BLaER1 treated with 17β-estradiol and CSF1 and Interleukin-3, amounts not matched to agents 10 nM and 100 nM (cell line): ENCODE measurements around the gene JAZF1.

Source experiments
- H3K27ac ChIP-seq, 11 experiments: shearing (Covaris generic); formaldehyde crosslinking; 2 replicates each; pipeline ENCODE4 v1.8.1; 2022
- H3K27me3 ChIP-seq, 11 experiments: shearing (Covaris generic); formaldehyde crosslinking; 2 replicates each; pipeline ENCODE4 v1.8.1; 2022
- H3K36me3 ChIP-seq, 11 experiments: shearing (Covaris generic); formaldehyde crosslinking; 2 replicates each; pipeline ENCODE4 v1.8.1; 2022
- H3K4me1 ChIP-seq, 10 experiments: shearing (Covaris generic); formaldehyde crosslinking; 2 replicates each; pipeline ENCODE4 v1.8.1; 2022
- H3K4me2 ChIP-seq, 11 experiments: shearing (Covaris generic); formaldehyde crosslinking; 2 replicates each; pipeline ENCODE4 v1.8.1; 2022
- H3K4me3 ChIP-seq, 10 experiments: shearing (Covaris generic); formaldehyde crosslinking; 2 replicates each; pipeline ENCODE4 v1.8.1; 2022
- H3K9ac ChIP-seq, 11 experiments: shearing (Covaris generic); formaldehyde crosslinking; 2 replicates each; pipeline ENCODE4 v1.8.1; 2022
- H3K9me3 ChIP-seq, 11 experiments: shearing (Covaris generic); formaldehyde crosslinking; replicated peaks in 1 of 11; 2 replicates each; pipeline ENCODE4 v1.8.1; 2022
- H4K20me1 ChIP-seq, 11 experiments: shearing (Covaris generic); formaldehyde crosslinking; 2 replicates each; pipeline ENCODE4 v1.8.1; 2022
- Cebpa-rat ChIP-seq, 11 experiments: shearing (Covaris generic); IDR thresholded peaks; 2 replicates each; pipeline ENCODE4 v1.8.1; 2022

JAZF1 gene

GRCh38 chr7:28082071-28082470, 98.5 kb downstream of the JAZF1 start:
- peaks cover 15 to 31% (median 22%) of the 10 kb centered on the region in 10 experiments for H3K4me1 ChIP-seq
- no peak overlapping the region for H3K4me2 ChIP-seq
- H3K4me3 ChIP-seq: no peak overlapping the region
- H3K9me3 ChIP-seq: no peaks in the 10 kb centered on the region
- H3K36me3 ChIP-seq: no peaks in the 10 kb centered on the region
- TF ChIP-seq Cebpa-rat (IDR thresholded peaks at IDR 0.05): no peak
- H3K27ac ChIP-seq: no peak overlapping the region
- H4K20me1 ChIP-seq: peaks cover 0 to 93% (median 54%) of the 10 kb centered on the region in 11 experiments; a peak in 15 of 22 replicates
- H3K9ac ChIP-seq: no peak overlapping the region
- no peaks in the 10 kb centered on the region for H3K27me3 ChIP-seq

DNA sequence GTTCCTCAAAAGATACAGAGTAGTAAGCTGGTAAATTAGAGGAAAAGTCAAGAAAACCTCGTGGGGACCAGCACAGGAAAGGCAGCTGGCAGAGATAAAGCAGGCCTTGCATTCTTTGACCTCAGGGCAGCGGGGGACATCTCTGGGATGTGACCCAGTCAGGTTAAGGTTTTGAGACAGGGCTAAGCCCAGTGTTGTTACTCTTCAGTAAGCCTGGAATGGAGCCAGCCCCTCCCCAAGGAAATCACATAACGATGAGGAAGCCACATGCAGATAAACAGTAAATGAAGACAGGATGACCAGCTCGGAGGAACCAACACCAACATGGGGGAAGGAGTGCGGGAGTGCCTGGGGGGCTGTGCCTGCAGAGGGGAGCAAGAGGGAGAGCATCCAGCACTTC, 99.6 kb downstream of the JAZF1 start:
- H3K9me3 ChIP-seq: no peaks in the 10 kb centered on the region
- H3K36me3 ChIP-seq: no peaks in the 10 kb centered on the region
- no peak overlapping the region for H3K9ac ChIP-seq
- H3K27me3 ChIP-seq: no peaks in the 10 kb centered on the region
- peaks cover 0 to 84% (median 53%) of the 10 kb centered on the region in 11 experiments; a peak in 14 of 22 replicates for H4K20me1 ChIP-seq
- no peak overlapping the region for H3K27ac ChIP-seq
- H3K4me1 ChIP-seq: peaks cover 15 to 31% (median 22%) of the 10 kb centered on the region in 10 experiments
- TF ChIP-seq Cebpa-rat (IDR thresholded peaks at IDR 0.05): no peak
- H3K4me3 ChIP-seq: no peak overlapping the region
- peak overlapping the region; percentile 16 to 78 (median 48) for H3K4me2 ChIP-seq

GRCh38 chr7:28078036-28078901, 102.3 kb downstream of the JAZF1 start:
- H3K27ac ChIP-seq: no peak overlapping the region
- no peaks in the 10 kb centered on the region for H3K9me3 ChIP-seq

GRCh38 chr7:28077616-28078015, 103.0 kb downstream of the JAZF1 start:
- Histone ChIP-seq H3K4me1 (peaks cover 15 to 25% (median 21%) of the 10 kb centered on the region in 10 experiments), H3K36me3 (peaks cover 0 to 10% (median 0%) of the 10 kb centered on the region in 11 experiments; a peak in 4 of 22 replicates), H3K27ac (no peak overlapping the region), H3K9me3 (no peaks in the 10 kb centered on the region), H3K9ac (no peak overlapping the region), H3K4me3 (no peak overlapping the region), H3K27me3 (no peaks in the 10 kb centered on the region), H3K4me2 (peak overlapping the region in 5 of 11 experiments; percentile 1 to 36 (median 4); a peak in 4 of 22 replicates), H4K20me1 (peaks cover 0 to 85% (median 48%) of the 10 kb centered on the region in 11 experiments; a peak in 16 of 22 replicates)
- TF ChIP-seq Cebpa-rat (IDR thresholded peaks at IDR 0.05): no peak

More at GRCh38 chr7:28078036-28078901, 102.3 kb downstream of the JAZF1 start:
- no peak overlapping the region for H3K9ac ChIP-seq
- H4K20me1 ChIP-seq: peaks cover 0 to 85% (median 49%) of the 10 kb centered on the region in 11 experiments; a peak in 16 of 22 replicates
- peak overlapping the region in 5 of 11 experiments; percentile 1 to 36 (median 4); a peak in 4 of 22 replicates for H3K4me2 ChIP-seq
- no peaks in the 10 kb centered on the region for H3K27me3 ChIP-seq
- no peak for TF ChIP-seq Cebpa-rat (IDR thresholded peaks at IDR 0.05)
- H3K36me3 ChIP-seq: peaks cover 0 to 6% (median 0%) of the 10 kb centered on the region in 11 experiments; a peak in 4 of 22 replicates
- H3K4me3 ChIP-seq: no peak overlapping the region
- H3K4me1 ChIP-seq: peaks cover 15 to 25% (median 21%) of the 10 kb centered on the region in 10 experiments

DNA sequence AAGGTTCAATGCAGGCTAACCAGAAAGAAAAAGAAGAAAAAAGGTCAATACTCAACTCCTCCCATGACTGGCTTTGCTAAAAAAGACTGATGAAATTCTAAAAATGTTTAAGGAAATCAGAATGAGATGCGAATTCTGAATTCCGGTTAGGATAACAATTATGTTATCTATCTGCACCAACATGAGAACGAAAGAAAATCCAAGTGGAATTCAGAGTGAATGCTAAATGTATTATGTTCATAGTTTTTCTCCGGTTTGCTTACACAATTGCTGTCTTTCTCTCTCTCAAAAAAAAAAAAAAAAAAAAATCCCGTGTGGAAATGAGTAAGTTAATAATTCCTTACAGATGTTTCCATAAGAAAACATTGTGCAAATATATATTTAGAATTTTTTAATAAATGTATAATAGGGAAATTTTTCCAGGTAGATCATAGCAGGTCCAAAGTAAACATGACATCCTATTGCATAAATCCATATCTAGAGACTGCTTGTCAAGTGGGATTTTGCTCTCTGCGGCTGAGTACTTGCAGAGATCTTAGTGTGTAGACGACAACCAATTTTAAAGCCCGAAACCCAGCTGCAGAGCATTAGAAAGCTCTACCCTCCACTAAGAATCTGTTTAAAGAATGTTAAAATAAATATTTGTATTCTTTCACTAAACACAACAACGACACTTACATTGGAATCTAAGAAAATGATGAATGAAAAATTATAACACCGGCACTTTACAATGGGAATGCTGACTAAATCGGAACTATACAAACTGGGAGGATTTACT, 104.0 kb downstream of the JAZF1 start:
- Histone ChIP-seq H3K9me3 (no peaks in the 10 kb centered on the region), H3K9ac (no peak overlapping the region), H4K20me1 (peaks cover 0 to 81% (median 43%) of the 10 kb centered on the region in 11 experiments; a peak in 15 of 22 replicates), H3K27me3 (no peaks in the 10 kb centered on the region), H3K4me1 (peaks cover 15 to 23% (median 21%) of the 10 kb centered on the region in 10 experiments), H3K4me3 (no peak overlapping the region), H3K27ac (no peak overlapping the region), H3K4me2 (no peak overlapping the region), H3K36me3 (peaks cover 0 to 15% (median 0%) of the 10 kb centered on the region in 11 experiments; a peak in 4 of 22 replicates)
- no peak for TF ChIP-seq Cebpa-rat (IDR thresholded peaks at IDR 0.05)

GRCh38 chr7:28075674-28076358, 104.8 kb downstream of the JAZF1 start:
- no peak overlapping the region for H3K4me3 ChIP-seq
- peaks cover 7 to 16% (median 13%) of the 10 kb centered on the region in 10 experiments; a peak in 19 of 20 replicates for H3K4me1 ChIP-seq
- peaks cover 0 to 81% (median 35%) of the 10 kb centered on the region in 11 experiments; a peak in 14 of 22 replicates for H4K20me1 ChIP-seq
- H3K4me2 ChIP-seq: no peak overlapping the region
- H3K27me3 ChIP-seq: no peaks in the 10 kb centered on the region
- H3K36me3 ChIP-seq: peaks cover 0 to 23% (median 0%) of the 10 kb centered on the region in 11 experiments; a peak in 4 of 22 replicates
- no peak overlapping the region for H3K27ac ChIP-seq
- TF ChIP-seq Cebpa-rat (IDR thresholded peaks at IDR 0.05): no peak
- no peaks in the 10 kb centered on the region for H3K9me3 ChIP-seq
- no peak overlapping the region for H3K9ac ChIP-seq

GRCh38 chr7:28072876-28073514, 107.6 kb downstream of the JAZF1 start:
- H3K9ac ChIP-seq: no peak overlapping the region
- H4K20me1 ChIP-seq: peaks cover 0 to 76% (median 42%) of the 10 kb centered on the region in 11 experiments; a peak in 16 of 22 replicates
- H3K9me3 ChIP-seq: no peaks in the 10 kb centered on the region
- no peak overlapping the region for H3K4me2 ChIP-seq
- H3K27me3 ChIP-seq: no peaks in the 10 kb centered on the region
- no peak overlapping the region for H3K4me3 ChIP-seq
- H3K4me1 ChIP-seq: peaks cover 4 to 10% (median 6%) of the 10 kb centered on the region in 10 experiments; a peak in 14 of 20 replicates
- no peak for TF ChIP-seq Cebpa-rat (IDR thresholded peaks at IDR 0.05)
- H3K27ac ChIP-seq: no peak overlapping the region
- peaks cover 0 to 34% (median 0%) of the 10 kb centered on the region in 11 experiments; a peak in 5 of 22 replicates for H3K36me3 ChIP-seq

DNA sequence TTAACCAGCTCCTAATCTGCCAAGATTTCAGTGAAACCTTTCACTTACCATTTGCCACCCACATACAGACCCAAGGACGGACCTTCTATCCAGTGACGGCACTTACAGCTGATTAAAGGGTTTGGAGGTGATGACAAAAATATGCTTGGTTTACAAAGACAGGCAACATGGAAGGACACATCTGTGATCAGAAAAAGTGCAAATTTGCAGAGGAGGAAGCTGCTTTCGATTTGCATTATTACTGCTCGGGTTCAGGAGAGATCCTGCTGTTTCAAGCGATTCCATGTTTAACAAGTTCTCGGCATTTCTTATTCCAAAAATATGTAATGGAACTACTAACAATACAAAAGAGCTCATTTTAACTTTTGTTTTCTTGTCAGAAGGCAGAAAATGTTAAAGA, 109.0 kb downstream of the JAZF1 start:
- H3K4me2 ChIP-seq: no peak overlapping the region
- H3K9ac ChIP-seq: no peak overlapping the region
- no peak overlapping the region for H3K4me3 ChIP-seq
- peaks cover 0 to 42% (median 0%) of the 10 kb centered on the region in 11 experiments; a peak in 5 of 22 replicates for H3K36me3 ChIP-seq
- H3K27me3 ChIP-seq: no peaks in the 10 kb centered on the region
- peaks cover 0 to 5% (median 0%) of the 10 kb centered on the region in 10 experiments; a peak in 2 of 20 replicates for H3K4me1 ChIP-seq
- no peaks in the 10 kb centered on the region for H3K9me3 ChIP-seq
- TF ChIP-seq Cebpa-rat (IDR thresholded peaks at IDR 0.05): no peak
- H3K27ac ChIP-seq: no peak overlapping the region
- H4K20me1 ChIP-seq: peaks cover 0 to 77% (median 40%) of the 10 kb centered on the region in 11 experiments; a peak in 16 of 22 replicates
